Suprapubic skin (tissue), 3 donors: ENCODE data around the gene NECAB3.

Experiments used
- CTCF ChIP-seq, 2 donors: fragments of 200-600 bp in 1 of 2; fragments of 450-650 bp in 1 of 2; sonication (generic) in 1 of 2; IDR thresholded peaks; one replicate each; pipeline ENCODE4 v1.5.1; 2016 to 2019; ENCODE audit warnings: antibody characterized with exemption in 2 of 2, mild to moderate bottlenecking in 1 of 2, moderate library complexity in 1 of 2
- EP300 ChIP-seq: sonication (generic); formaldehyde crosslinking; IDR thresholded peaks from one replicate; pipeline ENCODE4 v1.6.1; 2017; ENCODE audit warnings: antibody characterized with exemption

- TF ChIP-seq EP300 (no peak), CTCF (IDR thresholded peaks at IDR 0.05) (no peak)
Observed at GRCh38 chr20:33668466-33669155, 5.6 kb downstream of the NECAB3 start.
